Measurements from ENCODE around the gene TRIM67.
"Not testable (repeated sequence)": the region's sequence is repeated elsewhere in the genome, so short reads cannot be mapped to it uniquely, and the experiment has no call there.

The TRIM67 gene

DNA sequence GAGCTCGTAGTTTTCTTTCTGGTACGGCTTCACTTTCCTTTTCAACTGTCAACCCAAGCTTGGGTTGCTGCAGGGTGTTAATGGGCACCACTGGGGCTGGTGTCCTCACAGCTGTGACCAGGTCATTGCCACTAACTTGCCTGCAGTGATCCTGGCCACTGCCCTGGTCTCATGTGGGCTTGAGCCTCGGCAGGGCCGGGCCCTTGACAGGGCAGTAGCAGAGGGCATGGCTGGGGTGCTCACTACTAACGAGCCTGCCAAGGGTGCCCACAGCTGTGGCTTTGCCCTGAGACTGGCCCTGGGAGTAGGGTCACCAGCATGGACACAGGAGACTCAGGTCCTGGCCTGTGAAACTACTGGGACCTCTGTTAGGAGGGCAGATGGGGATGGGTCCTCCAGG lies 47.7 kb downstream of the TRIM67 start:
- no peak for DNase-seq

DNA sequence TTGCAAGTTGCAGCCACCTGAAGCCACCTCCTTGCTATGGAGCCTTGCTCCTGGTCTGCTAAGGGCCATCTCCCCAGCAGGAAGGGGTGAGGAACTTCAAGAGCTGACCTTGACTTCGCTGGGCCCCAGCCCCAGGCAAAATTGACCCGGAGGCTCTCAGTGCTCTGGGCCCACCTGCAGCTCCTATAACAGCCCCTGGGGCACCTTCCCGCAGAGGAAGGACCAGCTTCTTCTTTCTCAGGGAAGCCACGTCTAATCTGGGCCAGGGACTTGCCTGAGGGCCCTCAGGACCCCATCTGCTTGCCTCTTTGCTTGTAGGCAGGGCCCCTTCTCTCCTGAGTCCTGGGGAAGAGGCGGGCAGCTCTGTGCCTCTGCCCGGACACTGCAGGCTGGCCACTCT lies 48.3 kb downstream of the TRIM67 start:
- DNase-seq: no peak

DNA sequence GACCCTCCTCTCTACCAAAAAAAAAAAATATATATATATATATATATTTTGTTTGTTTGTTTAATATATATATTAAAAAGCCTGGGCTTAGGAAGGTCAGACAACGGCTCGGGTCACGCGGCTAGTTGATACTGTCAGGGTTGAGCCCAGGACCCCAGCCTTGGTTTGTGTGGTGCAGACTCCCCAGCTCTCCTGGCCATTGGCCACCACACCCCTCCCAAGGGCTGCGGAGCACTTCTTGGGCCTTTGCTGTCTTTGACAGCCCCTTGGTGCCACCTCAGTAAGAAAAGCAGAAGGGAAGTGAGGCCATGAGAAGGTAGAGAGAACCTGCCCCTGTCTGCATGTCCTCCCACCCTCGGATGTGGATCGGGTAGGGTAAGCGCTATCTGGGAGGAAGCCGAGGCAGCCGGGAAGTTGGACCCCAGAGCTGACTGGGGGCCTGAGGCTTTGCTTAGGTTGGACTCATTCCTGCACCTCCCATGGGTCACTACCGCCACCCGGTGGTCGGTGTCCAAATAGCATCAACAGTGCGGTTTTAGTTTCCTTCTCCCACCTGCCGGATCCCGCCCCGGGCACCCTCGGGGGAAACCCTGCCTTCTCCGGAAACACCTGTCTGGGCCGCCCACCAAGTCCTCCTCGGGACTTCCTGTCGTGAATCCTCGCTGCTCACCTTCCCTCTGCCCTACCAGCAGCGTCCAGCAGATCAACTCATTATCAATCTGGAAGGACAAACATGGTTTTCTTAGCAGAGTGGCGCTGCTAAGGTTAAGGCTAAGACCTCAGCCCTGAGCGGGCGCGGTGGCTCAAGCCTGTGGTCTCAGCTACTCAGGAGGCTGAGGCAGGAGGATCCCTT lies 49.4 kb downstream of the TRIM67 start:
- peak; percentile 99 for DNase-seq

DNA sequence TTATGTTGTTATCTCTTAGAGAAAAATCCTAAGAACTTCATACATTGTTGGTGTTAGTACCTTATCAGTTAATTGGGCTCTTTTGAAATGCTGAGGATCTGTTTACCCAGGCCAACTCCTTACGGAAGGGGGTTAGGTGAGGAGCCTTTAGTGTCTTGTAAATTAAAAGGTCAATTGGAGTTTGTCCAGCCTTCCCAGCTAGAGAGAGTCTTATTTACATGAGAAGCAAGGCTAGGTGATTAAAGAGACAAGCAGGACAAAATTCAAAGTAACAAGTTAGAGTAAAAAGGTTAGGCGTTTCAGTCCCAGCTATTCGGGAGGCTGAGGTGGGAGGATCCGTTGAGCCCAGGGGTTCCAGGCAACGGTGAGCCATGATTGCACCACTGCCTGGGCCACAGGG lies 50.4 kb downstream of the TRIM67 start:
- not testable (repeated sequence) for DNase-seq

DNA sequence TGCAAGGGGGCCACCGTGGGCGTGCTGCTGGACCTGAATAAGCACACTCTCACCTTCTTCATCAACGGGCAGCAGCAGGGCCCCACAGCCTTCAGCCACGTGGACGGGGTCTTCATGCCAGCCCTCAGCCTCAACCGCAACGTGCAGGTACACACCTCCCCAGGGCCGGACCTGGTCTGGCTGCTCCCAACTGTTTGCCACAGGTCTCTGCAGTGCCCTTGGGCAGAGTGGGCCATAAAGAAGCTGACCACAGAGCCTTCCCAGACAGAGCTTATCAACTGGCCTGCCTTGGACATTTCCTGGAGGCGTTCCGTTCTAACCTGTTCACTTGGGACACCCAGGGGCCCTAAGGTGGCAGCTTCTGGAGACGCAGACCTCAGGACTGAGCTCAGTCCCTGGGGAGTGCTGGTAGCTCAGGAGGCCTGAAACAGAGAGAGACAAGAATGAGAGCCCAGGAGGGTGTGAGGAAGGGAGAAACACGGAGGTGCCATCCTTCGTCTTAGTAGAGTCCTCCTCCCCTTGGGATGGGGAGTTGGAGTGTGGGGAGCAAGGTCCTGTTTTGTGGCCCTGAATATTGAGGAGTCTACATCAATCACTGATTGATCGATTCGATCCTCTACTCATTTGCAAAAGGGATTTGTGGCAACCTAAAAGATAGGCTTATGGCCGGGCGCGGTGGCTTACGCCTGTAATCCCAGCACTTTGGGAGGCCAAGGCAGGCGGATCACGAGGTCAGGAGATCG lies 52.1 kb downstream of the TRIM67 start:
- no peak for DNase-seq

DNA sequence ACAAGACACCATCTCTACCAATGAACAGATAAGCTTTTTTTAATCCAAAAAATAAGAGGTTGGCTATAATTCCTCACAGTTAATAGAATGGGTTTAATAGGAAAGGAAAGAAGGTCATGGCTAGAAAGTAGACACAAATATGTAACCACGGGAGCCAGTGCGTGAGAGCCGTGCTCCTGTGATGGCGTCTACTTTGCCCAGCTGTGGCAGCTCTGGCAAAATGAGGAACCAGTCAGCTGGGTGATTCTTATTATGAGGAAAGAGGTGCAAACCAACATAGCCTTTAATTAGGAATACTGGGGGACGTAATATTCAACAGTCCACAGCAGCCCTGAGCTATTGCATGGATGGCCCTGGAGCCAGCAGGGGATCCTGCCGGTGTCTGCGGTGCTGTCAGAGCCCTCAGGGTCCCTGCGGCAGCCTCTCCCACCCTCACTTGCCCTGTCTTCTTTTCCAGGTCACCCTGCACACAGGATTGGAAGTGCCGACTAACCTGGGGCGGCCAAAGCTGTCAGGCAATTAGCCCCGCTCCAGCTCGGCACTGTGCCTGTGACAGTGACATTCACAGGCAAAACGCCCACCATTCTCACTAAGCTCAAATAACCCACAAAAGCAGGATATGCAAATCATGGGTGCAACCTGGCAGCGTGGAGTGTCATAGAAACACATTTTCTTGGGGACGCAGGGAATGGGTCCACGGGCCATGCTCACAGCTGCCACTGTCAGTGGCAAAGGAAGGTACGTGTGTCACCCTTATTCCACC lies 53.2 kb downstream of the TRIM67 start:
- DNase-seq: peak; percentile 28

DNA sequence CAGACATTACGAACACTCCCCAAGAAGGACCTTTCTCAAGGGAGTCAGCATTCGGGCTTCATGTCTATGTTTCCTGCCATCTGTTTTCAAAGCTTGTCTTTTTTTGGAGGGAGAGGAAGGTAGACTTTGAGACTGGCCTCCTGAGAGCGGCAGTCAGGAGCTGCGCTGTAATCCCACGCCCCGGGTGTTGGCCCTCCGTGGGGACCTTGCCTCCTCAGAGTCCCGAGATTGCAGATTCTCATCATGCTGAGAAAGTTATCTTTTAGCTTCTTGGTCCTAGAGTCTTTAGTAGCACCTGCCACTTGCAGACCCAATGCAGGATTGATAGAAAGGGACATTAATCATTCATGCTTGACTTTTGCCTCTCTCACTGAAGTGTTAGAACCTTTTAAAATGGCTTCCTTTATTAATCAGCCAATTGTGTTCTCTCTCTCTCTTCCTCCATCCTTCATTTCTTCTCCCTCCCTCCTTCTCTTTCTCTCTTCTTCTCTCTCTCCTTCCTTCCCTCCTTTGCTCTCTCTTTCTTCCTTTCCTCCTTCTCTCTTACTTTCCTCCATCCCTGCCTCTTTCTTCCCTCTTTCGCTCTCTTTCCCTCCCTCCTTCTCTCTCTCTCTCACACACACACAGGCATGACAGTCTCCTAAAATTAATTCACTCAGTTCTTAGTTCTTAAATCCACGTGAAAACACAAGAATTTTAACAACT lies 54.0 kb downstream of the TRIM67 start:
- DNase-seq: no peak

DNA sequence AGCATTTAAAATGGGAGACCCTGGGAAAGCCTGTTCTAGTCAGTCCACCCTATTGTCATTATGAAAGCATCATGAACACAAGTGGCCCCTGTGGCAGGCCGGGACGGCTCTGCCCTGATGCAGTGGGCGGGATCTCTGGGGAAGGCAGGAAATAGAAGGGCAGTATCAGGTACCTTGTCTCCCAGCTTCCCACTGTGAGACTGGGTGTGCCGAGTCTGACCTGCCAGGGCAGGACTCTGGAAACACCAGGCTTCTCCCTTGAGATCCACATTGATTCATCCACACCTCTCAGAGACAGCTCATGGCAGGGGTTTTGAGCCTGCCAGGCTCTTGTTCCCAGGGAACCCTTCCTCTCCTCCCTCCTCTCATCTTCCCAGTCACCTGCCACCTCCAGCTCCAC lies 54.6 kb downstream of the TRIM67 start:
- no peak for DNase-seq

DNA sequence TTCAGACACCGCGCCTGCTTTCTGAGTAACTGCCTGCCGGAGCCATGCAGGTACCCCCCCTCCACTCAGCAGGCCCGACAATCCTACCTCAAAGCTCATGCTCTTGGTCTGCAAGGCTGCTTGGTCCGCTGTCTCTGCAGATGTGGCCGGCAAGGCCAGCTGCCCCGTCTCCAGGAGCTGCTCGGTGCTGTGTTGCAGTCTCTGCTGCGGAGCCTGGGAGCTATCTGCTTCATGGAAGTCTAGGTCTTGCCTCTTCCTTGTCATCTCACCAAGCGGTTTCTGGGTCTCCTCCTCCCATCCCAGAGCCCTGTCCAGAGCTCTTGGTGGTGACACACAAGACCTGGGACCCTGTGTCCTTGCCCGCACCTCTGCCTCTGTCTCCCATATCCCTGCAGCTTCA lies 55.2 kb downstream of the TRIM67 start:
- no peak for DNase-seq

DNA sequence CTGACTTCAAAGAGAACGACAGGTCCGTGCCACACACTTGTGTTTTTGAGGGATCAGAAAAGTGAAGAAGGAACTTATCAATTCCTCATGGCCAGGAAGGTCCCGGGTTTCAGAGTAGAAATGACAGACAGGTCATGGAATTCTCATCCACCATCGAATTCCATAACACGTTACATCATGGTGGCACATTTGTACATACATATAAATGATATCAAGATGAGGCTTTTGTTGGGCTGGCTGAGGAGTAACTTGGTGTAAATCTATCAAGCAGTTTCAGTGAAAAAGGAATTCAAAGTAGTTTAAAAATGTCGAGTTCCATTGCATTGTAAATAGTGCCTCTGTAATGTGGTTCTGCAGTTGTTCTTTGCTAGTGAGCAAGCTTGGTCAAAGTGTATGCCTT lies 56.2 kb downstream of the TRIM67 start:
- no peak for DNase-seq

DNA sequence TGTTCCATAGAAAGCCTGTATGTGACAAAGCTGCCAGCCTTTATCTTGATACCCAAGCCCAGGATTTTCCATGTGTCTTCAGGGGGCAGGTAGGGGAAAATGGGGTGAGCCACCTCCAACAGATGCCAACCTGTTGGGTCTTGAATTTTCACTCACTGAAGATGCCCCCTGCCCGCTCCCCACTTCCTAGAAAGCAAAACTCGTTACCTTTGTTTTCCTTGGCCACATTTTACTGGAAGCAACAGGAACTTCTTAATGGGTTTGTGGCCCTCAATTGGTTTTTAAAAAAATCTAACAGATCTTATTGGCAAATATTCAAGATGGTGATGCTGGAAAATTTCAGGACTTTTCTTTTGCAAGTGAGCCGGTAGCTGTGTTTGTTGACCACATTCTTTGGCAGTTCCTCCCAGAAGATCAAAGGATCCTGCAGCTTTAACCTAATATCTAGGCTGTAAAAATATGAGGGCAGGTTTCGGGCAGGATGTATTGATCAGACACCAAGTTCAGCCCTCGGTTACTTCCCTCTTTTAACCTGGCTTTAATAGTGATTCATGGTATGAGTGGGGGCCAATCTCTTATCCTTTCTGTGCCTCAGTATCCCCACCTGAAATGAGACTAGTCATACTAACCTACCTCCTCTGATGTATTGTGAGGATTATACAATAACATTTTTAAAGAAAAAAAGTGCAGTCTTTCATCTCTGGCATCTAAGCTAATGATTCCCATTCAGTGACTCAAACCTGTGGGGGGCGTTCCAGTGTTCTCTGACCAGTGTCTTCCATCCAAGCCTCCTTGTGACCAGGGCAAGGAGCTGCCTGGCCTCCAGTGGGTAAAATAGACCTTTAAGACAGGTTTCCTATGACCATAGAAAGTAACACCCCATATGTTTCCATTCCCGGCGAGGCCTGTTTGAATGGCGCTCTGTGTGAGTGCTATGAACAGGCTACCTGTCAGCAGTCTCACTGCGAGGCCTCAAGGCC lies 57.9 kb downstream of the TRIM67 start:
- DNase-seq: no peak

DNA sequence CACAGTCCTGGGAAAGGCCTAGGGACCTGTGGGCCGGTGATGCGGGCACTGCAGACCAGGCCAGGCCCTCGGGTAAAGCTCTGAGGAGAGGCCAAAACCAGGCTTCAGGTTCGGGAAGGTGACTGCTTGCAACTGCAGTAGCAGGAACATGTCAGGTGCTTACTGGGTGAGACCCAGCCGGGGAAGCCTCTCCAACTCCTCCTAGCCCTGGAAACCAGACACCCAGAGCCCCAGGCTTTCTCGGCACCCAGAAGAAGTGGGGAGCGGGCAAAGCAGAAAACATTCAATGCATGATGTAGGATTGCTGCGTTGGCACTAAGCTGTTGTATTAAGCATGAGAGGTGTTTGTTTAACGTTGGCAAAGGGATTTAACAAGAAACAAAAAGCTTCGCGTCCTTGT lies 58.9 kb downstream of the TRIM67 start:
- DNase-seq: no peak

DNA sequence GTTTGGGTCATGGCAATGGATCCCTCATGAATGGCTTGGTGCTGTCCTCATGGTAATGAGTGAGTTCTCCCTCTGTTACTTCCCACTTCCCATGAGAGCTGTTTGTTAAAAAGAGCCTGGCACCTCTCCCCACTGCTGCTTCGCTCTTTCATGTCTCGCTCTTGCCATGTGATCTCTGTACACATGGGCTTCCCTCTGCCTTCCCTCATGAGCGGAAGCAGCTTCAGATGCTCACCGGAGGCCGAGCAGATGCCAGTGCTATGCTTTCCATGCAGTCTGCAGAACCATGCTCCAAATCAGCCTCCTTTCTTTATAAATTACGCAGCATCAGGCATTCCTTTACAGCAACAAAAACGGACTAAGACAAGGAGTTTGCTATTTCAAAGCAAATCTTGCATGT lies 64.3 kb downstream of the TRIM67 start:
- DNase-seq: no peak

DNA sequence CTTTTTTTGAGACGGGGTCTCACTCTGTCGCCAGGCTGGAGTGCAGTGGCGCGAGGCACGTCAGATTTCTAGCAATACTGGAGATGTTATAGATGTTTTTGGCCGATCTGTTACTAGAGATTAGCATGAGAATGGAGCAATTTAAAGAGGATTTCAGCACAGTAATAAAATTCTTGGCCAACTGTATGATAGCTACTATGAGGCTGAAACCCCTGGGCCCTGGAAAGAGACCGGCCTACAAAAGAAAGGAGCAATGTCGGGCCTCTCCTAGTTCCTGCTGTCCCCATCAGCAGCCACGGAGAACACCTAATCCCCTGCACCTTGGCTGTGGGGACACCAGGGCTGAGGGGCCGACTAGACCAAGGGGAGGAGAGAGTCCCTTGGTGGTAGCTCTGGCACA lies 69.7 kb downstream of the TRIM67 start:
- no peak for DNase-seq

DNA sequence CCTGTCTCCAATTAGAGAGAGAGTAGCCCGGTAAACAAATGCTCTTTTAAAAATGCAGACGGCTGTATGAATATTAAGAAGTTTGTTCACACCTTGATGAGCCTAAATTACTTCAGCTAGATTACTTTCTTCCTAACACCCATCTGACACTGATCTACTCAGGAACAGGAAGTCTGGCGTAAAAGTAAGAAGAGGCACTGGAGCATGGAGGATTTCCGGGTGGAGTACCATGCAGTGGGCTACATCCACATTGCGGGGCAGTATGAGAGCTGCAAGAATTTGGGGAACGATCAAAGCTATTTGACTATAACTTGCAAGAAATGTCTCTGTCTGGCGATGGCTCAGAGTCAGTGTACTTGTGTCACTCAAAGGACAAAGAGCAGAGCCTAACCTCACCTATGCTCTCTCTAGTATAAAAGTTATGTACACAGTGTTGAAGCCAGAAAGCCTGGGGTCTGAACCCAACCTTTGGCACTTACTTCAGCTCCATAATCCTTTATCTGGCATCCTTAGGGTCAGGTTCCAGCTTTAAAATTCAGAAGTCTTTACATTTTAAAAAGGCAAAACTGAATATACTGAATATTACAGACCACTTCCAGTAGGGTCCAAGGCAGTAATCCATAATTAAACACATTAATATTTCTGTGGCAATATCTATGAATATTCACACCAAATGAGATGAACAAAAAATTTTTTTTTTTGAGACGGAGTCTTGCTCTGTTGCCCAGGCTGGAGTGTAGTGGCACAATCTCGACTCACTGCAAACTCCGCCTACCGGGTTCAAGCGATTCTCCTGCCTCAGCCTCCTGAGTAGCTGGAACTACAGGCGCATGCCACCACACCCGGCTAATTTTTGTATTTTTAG lies 71.2 kb downstream of the TRIM67 start:
- no peak for DNase-seq

DNA sequence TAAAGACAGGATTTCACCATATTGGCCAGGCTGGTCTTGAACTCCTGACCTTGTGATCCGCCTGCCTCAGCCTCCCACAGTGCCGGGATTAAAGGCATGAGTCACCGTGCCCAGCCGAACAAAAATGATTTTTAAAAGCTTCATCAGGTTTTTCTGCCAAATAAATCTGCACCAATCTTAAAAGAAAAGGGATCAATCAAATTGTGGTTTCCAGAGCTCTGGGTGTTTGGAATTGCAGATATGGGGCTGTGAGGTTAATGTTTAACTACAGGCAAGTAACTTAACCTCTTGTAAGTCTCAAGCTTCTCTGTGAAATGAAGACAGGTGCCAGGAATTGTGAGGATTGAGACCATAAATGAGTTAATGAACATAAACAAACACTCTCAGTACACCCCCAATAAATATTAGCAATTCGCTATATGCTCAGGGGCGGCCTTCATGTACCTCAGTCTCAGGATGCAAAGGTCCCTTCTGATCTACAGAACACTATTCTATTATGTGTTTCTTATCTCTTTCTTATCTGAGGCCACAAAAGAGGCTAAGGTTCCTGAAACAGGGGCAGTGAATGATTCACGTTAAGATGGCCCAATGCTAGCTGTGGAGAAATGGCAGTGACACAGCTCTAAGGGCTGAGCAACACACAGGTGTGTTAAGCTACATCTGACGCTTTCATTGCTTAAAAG lies 72.0 kb downstream of the TRIM67 start:
- no peak for DNase-seq

DNA sequence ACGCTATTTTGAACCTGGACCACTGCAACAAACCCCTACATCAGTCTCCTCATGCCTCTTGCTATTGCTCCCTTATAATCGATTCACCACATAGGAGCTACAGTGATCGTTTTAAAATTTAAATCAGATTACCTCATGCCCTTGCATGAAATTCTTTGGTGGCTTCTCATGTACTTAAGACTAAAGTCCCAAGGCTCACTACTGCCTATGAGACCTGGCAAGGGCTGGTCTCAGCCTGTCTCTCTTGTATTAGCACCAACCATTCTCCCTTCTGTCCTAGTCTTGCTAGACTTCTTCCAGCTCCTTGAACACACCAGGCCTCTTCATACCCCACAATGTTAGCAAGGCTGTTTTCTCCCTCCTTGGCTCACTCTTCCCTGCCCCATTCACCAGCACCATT lies 72.6 kb downstream of the TRIM67 start:
- no peak for DNase-seq

DNA sequence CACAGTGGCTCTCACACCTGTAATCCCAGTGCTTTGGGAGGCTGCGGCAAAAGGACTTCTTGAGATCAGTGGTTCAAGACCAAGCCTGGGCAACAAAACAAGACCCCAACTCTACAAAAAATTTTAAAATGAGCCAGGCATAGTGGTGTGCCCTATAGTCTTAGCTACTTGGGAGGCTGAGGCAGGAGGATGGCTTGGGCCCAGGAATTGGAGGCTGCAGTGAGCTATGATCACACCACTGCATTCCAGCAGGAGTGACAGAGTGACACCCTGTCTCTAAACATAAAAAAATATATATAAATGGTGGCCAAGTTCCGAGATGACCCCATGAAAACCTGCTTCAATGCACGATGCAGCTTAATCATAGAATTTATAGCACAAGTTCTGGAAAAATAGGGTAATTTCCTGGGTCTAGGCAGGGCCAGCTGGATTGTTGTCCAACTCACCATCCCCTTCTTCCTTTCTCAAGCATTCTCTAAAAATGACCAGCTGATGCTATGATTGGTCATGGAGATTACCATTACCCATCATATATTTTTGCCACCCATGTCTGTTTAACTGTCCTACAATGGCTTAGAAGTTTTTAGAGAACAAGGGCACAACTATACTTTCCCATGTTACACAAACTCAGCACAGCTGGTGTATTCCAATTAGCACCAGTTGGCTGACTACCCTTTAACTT lies 73.8 kb downstream of the TRIM67 start:
- DNase-seq: no peak

DNA sequence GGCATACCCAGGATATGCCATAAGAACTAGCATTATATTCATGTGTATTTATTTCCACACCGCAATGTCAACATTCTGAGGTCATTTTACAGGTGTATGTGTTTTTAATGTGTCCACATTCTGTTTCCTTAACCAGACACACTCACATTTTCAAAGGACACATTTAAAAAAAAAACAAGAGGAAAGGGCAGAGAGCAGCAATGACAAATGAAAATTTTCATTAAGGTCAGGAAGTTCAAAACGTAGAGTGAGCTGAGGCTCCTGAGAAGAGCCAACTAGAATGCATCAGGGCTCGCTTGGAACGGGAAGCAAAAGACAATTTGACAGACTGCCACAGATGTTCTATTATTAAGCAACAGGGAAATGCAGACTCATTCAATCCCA lies 74.3 kb downstream of the TRIM67 start:
- DNase-seq: no peak

DNA sequence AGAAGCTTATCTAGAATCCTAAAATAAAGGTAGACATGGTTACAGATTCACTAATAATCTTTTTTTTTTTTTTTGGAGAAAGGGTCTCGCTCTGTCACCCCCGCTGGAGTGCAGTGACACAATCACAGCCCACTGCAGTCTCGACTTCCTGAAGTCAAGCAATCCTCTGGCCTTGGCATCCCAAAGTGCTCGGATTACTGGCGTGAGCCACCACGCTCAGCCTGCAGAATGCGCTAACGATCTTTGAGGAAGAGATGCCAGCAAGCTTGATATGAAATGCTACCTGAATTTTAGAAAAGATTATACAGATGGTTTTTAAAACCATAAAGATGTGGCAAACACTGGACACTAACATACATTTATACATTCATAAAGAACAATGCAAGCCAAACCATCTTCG lies 75.1 kb downstream of the TRIM67 start:
- no peak for DNase-seq

Data from stimulated activated CD8-positive, alpha-beta memory T cell treated with anti-CD3 and anti-CD28 coated beads, Interleukin-4, amount 100 ng/mL, for 48 hours (primary cell).